GM12891 (cell line): ENCODE data around the gene PARD3.

ENCODE experiments used
- POLR2A ChIP-seq: IDR thresholded peaks from 2 replicates; pipeline ENCODE4 v1.6.1; 2011; ENCODE audit warnings: low read depth, low read length, control low read depth
- POLR2AphosphoS5 ChIP-seq: IDR thresholded peaks from 2 replicates; pipeline ENCODE4 v1.6.1; 2011; ENCODE audit warnings: low read depth, low read length, control low read depth
- TAF1 ChIP-seq: IDR thresholded peaks from 2 replicates; pipeline ENCODE4 v1.6.1; 2011; ENCODE audit warnings: low read depth, low read length, control low read depth

- TF ChIP-seq POLR2A (no peak), POLR2AphosphoS5 (no peak), TAF1 (no peak)
Measured at GRCh38 chr10:34602478-34602877, 212.6 kb downstream of the PARD3 start.
